T-helper 1 cell treated with Interleukin-12 subunit alpha and Interleukin-12 subunit beta and Interleukin-4 antibody, amounts not matched to agents 30 ng/mL and 1 ng/mL, for 36 hours (primary cell): ENCODE data around the gene TUSC2. TPM values are rescaled to one million over a fixed set of nuclear protein-coding genes. Genes with fewer than 3 reads are reported as not detected.
"Not testable (repeated sequence)": the region's sequence is repeated elsewhere in the genome, so short reads cannot be mapped to it uniquely, and the experiment has no call there.

Experiments
- intact Hi-C: fragments of 100-400 bp; cut with micrococcal nuclease; formaldehyde crosslinking; loops from one replicate; pipeline ENCODE4 v1.15.1; 2024
- total RNA-seq: library from RNA; stranded (reverse); gene quantifications from 2 replicates; pipeline ENCODE4 v1.2.3, GENCODE V29; 2022

Gene TUSC2
- total RNA-seq, 1 donor from 2014 or later: 23.1 TPM

DNA sequence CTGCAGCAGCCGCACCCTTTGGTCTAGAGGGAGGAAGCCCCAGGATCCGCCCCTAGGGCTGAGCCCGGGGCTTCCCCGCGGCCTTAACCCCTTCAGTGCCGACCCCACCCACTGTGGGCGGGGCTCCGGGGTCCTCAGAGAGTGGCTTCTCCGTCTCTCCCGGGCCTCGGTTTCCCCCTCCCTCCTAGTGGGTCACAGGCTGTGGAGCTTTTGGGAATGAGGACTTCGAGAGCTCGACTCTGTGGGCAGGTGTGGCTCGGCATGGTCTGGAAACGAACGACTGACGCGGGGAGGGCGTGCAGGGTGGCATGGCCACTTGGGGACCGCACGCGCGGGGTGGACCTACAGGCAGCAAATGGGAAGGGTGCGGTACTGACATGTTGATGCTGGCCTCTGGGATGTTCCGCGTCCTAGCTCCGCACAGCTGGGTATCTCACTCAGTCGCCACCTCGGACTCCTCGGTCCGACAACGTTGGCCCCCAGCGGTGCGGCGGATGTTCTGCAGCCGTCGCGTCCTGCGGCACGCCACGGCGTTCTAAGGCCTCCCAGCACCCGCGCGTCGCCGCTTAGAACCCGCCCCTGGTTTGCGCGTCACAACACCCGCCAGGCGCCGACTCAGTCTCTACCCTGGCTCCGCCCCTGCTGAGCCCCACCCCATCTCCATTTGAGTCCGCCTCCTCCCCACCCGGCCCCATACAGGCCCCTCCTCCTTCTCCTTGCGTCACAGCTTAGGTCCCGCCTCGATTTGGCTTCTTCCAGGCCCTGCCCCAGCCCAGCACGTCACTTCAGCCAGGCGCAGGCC lies 29.0 kb downstream of the TUSC2 start, which contains the start of the genes HYAL3 and NAA80:
Gene HYAL3, minus strand, starts transcription at position 570 of the 802 bp plus-strand sequence. CDS start 3,803 bp downstream, outside the sequence.
Gene NAA80, minus strand, starts transcription at position 570 of the 802 bp plus-strand sequence. CDS start 1,942 bp downstream, outside the sequence.
- intact Hi-C loops: loop anchor here (1.0 to 10.0 kb wide), 28 partner anchors 22 to 1858 kb away; partner anchors contain the start of genes AMIGO3, APEH, ARIH2 and CCDC51

DNA sequence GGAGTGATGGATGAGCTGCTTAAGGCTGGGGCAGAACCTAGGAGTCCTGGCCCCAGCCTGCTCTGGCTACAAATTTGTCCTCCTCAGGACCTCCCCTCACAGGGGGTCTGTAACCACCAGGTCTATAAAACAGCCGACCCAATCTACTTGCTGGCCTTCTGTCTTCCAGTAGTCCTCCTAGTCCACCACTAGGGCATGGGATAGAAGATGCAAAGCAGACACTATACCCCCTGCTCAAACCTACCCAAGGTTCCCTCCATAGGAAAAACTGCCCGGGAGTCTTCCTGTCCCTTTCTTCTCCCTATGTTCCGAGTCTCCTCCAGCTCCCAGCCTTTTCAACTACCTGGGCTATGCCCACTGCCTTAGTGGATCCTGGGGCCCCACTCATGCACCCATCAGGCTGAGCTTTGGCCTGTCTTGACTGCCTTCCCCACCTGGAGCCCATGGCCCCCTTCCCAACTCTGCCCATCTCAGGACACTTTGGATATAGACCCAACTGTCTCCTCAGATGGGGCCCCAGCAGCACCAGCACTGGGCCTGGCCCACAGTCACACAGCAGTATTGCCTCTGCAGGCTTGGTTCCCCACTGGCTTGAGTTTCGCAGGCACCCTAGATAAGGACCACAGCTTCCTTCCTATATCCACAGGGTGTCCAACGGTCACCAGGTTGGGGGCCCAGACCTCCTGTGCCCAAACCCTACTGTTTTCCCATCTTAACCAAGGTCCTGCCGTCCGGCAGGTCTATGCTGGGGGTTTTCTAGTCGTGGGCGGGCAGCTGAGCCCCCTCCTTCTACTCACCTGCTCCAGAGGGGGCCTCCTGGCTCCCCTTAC lies 29.9 kb downstream of the TUSC2 start:
- intact Hi-C loops: loop anchor here (1.0 to 10.0 kb wide), 13 partner anchors 67 to 1857 kb away; partner anchors contain the start of genes ARIH2, CCDC51, CISH and DAG1

DNA sequence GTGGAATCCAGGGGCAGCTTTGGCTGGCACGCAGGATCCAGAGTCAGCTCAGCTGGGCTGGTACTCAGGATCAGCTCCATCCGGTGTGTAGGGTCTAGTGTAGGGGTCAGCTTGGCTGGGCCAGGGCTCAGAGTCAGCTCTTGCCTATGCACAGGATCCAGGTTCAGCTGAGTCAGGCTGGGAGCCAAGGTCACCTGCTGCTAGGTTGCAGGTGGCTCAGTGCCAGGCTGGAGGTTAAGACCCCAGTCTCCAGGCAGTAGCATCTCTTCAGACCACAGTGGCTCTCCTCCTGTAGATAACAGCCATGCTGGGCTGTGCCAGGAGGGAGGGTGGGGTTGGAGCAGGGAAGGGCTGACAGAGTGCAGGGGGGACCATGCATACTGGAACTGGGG lies 30.6 kb downstream of the TUSC2 start:
- intact Hi-C loops: loop anchor here (5.0 to 10.0 kb wide), 5 partner anchors 440 to 1380 kb away; partner anchors contain the start of genes ARIH2, DAG1, IMPDH2 and NDUFAF3

DNA sequence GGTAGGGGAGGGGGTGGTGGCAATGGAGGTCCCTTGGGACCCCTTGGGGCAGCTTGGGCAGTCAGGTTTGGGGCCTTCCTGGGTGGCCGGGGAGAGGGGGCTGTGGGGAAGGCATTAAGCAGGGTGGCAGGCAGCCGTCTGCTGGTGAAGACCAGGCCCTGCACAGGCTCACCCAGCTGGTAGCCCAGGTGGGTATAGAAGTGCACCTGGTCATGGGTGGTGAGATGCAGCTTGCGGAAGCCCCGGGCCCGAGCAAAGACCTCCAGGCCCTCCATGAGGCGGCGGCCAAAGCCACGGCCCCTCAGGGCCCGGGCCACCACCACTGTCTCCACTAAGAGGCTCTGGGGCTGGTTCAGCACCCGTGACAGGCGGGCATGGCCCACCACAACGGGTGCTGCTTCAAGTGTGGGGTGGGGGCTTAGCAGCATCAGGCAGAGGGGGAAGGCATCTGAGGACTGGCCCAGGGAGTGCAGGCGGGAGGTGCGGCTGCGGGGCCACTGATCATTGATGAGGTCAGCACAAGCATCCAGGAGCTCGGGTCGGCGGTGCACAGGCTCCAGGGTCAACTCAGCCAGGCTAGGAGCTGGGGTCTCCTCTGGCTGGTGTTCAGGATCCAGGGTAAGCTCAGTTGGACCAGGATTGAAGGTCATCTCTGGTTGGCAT lies 31.2 kb downstream of the TUSC2 start:
- intact Hi-C loops: loop anchor here (5.0 to 10.0 kb wide), 5 partner anchors 440 to 1380 kb away; partner anchors contain the start of genes ARIH2, DAG1, IMPDH2 and NDUFAF3

DNA sequence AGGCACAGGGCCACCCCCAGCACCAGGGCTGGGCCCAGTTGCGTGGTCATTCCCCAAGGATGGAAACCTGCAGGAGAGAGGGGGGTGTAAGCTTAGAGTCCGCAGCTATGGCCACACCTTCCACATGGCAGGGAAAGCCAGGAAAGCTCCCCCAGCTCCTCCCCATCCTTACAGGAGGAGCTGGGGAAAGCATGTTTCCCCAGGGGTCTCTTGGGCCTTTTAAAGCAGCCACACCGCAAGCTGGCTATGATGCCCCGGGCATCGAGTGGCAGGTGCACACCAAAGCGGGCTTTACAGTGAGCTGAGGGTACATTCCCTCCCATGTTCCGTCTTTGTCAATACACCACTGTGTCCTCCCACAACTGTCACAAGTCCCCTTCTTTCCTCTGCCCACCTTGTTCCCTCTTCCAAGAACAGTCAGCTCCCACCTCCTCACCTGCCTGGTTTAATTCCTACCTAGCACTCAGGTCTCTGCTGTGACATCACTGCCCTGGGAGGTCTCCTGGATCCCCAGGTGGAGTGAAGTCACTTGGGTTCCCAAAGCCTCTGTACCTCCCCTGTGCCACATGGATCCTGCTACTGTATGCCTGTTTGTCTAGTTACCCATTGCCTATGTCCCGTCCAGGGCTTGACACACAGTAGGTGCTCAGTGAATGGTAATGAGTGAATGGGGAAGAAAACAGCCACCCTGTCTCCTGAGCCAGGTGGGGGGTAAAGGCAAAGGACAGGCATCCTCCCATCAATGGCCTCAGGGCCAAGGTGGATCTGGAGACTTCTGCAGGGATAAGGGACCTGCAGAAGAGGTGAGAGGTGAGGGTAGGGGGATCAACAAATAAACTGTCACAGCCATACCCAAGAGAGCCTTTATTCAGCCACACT lies 32.2 kb downstream of the TUSC2 start:
- intact Hi-C loops: loop anchor here (5.0 to 10.0 kb wide), 5 partner anchors 438 to 1378 kb away; partner anchors contain the start of genes ARIH2, DAG1, IMPDH2 and NDUFAF3

GRCh38 chr3:50294492-50295403 lies 33.3 kb downstream of the TUSC2 start:
- intact Hi-C loops: loop anchor here (5.0 to 10.0 kb wide), 5 partner anchors 437 to 1377 kb away; partner anchors contain the start of genes ARIH2, DAG1, IMPDH2 and NDUFAF3

DNA sequence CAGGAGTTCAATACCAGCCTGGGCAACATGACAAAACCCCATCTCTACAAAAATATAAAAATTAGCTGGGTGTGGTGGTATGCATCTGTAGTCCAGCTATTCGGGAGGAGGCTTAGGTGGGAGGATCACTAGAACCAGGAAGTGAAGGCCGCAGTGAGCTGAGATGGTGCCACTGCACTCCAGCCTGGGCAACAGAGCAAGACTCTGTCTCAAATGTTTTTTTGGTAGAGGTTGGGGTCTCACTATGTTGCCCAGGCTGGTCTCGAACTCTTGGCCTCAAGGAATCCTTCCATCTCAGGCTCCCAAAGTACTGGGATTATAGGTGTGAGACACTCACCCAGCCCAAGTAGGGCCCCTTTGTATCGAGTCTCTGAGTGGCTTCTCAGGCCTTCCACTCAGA lies 33.9 kb downstream of the TUSC2 start:
- intact Hi-C loops: loop anchor here (10.0 kb wide), 2 partner anchors 819 to 1269 kb away; partner anchors contain the start of genes DAG1, IMPDH2 and NDUFAF3

DNA sequence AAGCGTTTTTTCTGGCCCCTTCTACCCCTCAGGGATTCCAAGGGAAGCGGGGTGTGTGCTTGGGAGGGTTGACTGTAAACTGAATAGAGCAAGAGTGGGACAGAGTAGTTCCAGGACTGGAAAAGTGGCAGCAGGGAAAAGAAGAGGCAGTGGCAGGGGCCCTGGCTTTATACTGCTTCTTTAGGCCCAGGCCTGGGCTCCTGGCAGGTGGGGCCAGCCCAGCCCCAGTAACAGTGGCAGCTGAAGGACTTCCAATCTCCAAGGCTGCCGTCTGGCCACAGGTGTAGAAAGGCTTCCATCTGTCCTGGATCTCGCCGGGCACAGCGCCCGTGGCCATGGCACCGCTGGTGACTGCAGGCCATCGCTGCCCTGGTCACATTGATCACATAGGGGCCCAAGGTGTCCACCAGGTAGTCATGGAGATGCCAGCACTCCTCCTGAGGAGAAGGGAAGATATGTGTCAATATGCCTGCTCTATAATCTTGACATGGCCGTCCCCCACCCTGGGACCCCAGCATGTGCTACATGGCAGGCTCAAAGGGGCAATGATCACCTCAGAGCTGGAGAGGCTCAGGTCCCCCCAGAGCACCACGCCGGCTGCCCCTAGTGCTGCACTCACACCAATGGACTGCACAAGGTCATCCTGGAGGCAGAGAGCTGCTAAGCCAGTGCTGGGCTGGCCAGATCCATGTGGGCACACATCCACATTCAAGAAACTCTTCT lies 34.8 kb downstream of the TUSC2 start:
- intact Hi-C loops: loop anchor here (10.0 kb wide), 2 partner anchors 818 to 1268 kb away; partner anchors contain the start of genes DAG1, IMPDH2 and NDUFAF3

- intact Hi-C loops: loop anchor here (1.0 to 10.0 kb wide), 12 partner anchors 8 to 1268 kb away; partner anchors contain the start of genes DAG1, IMPDH2, NDUFAF3 and TMEM115
These were observed 35.6 kb downstream of the TUSC2 start, which contains the start of gene IFRD2 for GRCh38 chr3:50292159-50293078. IFRD2 (minus strand) TSS chr3:50292429; CDS start chr3:50292274, 155 bp downstream.

DNA sequence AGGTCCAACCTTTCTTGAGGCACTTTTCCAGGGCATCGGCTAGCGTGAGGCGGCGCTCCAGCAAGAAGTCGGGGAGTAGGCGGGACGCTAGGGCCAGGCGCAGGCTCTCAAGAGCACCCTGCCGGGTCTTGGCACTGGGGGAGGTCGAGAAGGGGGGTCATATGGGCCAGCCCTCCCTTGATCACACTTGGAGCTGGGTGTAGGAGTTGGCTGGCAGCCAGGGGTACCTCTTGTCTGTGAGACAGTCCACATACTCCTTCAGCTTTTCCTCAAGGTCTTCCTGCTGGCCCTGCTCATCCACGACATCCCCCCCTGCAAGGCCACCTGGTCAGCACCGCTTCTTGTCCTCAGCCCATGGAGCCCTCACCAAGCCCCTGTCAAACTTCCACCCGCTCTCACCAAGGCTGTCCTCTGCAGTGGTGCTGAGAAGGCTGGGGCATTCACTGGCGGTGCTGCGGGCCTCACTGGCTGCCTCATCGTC lies 37.8 kb downstream of the TUSC2 start:
- intact Hi-C loops: loop anchor here (10.0 kb wide), 2 partner anchors 815 to 1265 kb away; partner anchors contain the start of genes DAG1, IMPDH2 and NDUFAF3

GRCh38 chr3:50289130-50289529 lies 38.9 kb downstream of the TUSC2 start:
- intact Hi-C loops: no loop called here

GRCh38 chr3:50288387-50289007 lies 39.5 kb downstream of the TUSC2 start:
- intact Hi-C loops: no loop called here

DNA sequence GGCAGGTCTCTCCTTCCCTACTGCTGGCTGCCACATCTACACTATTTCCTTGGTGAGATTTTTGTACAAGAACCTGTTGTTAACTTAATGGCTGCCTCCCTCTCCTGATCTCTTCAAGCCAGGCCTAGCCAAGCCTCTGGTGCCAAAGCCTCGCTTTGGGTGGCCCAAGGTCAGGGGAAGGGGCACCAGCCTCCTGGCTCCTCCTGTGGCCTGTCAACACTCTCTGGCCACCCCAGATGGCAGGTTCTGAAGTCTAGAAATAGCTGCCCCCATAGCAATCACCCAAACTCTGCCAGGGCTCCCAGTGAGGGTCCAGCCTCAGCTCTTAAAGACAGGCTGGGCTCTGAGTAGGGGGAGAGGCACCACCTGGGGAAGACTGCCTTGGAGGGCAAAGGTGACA lies 40.8 kb downstream of the TUSC2 start:
- intact Hi-C loops: no loop called here

DNA sequence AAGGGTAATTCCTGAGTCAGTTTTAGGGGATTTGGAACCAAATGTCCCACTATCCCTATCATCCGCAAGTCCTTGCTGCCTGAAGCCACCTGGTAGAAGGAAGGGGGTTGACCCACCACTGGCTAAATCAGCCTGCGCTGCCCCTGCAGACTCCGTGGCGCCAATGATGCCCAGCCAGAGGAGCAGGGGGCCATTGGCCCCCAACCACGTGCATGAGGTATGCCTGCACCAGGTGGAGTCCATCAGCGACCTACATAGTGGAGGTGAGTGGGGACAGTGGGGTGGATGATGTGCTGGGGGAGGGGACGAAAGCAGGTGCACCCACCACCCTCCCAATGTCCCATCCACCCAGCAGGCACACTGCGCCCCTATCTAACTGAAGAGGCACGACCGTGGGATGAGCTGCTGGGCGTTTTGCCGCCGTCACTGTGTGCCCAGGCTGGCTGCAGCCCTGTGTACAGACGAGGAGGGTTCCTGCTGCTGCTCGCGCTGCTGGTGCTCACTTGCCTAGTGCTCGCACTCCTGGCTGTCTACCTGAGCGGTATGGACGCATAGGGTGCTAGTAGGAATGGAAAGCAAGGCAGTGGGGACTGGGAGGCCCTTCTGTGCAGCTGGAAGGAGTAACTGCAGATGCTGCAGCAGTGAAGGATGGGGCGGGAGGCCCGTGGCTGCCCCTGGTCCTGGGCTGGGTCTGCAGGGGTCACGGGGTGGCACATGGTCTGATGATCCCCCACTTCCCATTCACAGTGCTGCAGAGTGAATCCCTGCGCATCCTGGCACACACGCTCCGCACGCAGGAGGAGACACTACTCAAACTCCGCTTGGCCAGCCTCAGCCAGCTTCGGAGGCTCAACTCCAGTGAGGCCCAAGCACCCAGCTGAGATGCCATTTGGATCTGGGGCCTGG lies 41.4 kb downstream of the TUSC2 start:
- intact Hi-C loops: no loop called here

DNA sequence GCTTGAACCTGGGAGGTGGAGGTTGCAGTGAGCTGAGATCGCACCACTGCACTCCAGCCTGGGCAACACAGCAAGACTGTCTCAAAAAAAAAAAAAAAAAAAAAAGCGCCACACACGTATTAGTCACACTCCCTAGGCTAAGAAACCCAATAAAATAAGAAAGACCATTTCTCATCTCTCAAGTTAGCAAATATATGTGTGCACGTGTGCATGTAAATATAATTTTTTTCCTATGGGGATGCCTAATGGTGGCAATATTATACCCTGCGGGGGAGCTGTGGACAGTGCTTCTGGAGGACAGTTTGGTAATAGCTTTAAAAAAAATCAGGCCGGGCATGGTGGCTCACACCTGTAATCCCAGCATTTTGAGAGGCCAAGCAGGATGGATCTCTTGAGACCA lies 43.9 kb downstream of the TUSC2 start:
- intact Hi-C loops: not testable (repeated sequence)
